Activated CD4-positive, CD25-positive, alpha-beta regulatory T cell treated with anti-CD3 and anti-CD28 coated beads, Interleukin-2, amount 50 U/mL, for 24 hours (primary cell): ENCODE results near the gene FUT8.

Source experiments
- ATAC-seq, 2 donors: fragments of 150-1000 bp; cut with Tn5 transposase; one replicate each; pipeline ENCODE4 v1.10.0; 2021; ENCODE audit warnings: mild to moderate bottlenecking in 1 of 2, moderate library complexity in 1 of 2

Gene FUT8

DNA sequence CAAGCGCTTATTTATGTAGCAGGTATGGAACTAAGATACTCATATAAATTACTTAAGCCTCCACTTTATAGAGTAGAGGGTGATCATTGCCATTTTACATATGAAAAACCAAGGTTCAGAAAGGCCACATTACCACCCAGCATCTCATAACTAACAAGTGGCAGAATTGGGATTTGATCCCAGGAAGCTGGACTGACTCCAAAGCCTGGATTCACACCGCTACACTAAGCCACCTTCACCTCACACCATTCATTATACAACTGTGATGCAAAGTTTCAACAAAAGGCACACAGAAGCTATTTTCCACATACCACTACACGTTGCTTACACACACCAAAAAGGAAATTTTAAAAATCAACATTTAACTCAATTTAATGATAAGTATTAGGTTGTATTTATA, 370.6 kb downstream of the FUT8 start:
- no peak for ATAC-seq

GRCh38 chr14:65783576-65783975, 371.0 kb downstream of the FUT8 start:
- no peak for ATAC-seq

- no peak for ATAC-seq
Measured at GRCh38 chr14:65784574-65784973, 372.0 kb downstream of the FUT8 start.

GRCh38 chr14:65787461-65787860, 374.9 kb downstream of the FUT8 start:
- ATAC-seq = no peak

DNA sequence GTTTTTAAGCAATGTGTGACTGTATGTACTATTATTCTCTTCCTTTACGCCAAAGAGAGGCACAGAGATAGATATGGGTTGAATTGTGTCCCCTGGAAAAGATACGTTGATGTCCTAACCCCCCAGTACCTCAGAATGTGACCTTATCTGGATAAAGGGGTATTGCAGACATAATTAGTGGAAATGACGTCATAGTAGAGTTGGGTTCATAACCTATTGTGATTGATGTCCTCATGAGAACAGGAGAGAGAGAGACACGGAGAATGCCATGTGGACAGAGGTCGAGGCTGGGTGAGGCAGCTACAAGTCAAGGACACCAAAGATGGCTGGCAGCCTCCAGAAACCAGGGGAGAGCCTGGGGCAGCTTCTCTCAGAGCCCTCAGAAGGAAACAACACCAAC, 376.3 kb downstream of the FUT8 start:
- no peak for ATAC-seq

DNA sequence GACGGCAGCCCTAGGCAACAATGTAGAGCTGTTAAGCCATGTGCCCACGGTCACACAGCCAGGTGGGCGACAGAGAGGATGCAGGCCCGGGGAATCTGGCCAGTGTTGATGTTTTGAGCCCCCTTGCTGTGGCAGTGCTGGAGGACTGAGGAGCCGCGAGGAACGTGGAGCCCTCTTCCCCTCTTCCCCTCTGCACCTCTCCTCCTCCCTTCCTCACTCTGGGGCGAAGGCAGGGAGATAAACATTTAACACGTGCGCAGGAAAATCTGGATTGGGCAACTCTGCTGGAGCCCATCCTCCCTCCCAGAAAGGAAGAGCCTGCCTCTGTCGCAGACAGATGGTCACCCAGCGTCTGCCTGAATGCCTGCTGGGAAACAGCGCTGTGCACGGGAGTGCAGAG, 376.8 kb downstream of the FUT8 start:
- no peak for ATAC-seq

- no peak for ATAC-seq
Measured at GRCh38 chr14:65790172-65790815, 377.8 kb downstream of the FUT8 start.

GRCh38 chr14:65791191-65791981, 378.9 kb downstream of the FUT8 start:
- ATAC-seq = peak; percentile 60 to 79

- no peak for ATAC-seq
Measured at GRCh38 chr14:65792208-65792905, 379.8 kb downstream of the FUT8 start.
